H9 (cell line): Measurements from ENCODE around the gene CDYL2. TPM values are rescaled to one million over a fixed set of nuclear protein-coding genes. Genes with fewer than 3 reads are reported as not detected.

Experiments
- DNase-seq: peaks from one replicate; pipeline ENCODE4 v3.0.0-alpha.2; 2017
- H2AFZ ChIP-seq: one replicate; pipeline ENCODE4 v1.6.1; 2013; ENCODE audit warnings: mild to moderate bottlenecking, low read length, control low read depth, moderate library complexity
- H2AK5ac ChIP-seq: 2 replicates; pipeline ENCODE4 v1.6.1; 2013; ENCODE audit warnings: low read length, control low read depth, mixed read lengths; ENCODE audit not compliant: insufficient read length
- H2BK120ac ChIP-seq: one replicate; pipeline ENCODE4 v1.6.1; 2013; ENCODE audit warnings: low read depth, mild to moderate bottlenecking, low read length, control low read depth, inconsistent platforms; ENCODE audit not compliant: poor library complexity, severe bottlenecking
- H2BK12ac ChIP-seq: 2 replicates; pipeline ENCODE4 v1.6.1; 2013; ENCODE audit warnings: low read length, control low read depth, mixed read lengths, low read depth; ENCODE audit not compliant: insufficient read length
- H2BK15ac ChIP-seq: 2 replicates; pipeline ENCODE4 v1.6.1; 2013; ENCODE audit warnings: low read depth, low read length, control low read depth
- H2BK20ac ChIP-seq: one replicate; pipeline ENCODE4 v1.6.1; 2013; ENCODE audit warnings: low read depth, mild to moderate bottlenecking, low read length, control low read depth, inconsistent platforms; ENCODE audit not compliant: poor library complexity, severe bottlenecking
- H2BK5ac ChIP-seq: 2 replicates; pipeline ENCODE4 v1.6.1; 2013; ENCODE audit warnings: low read length, control low read depth, mixed read lengths; ENCODE audit not compliant: insufficient read length
- H3K14ac ChIP-seq: 2 replicates; pipeline ENCODE4 v1.6.1; 2013; ENCODE audit warnings: low read length, control low read depth; ENCODE audit not compliant: insufficient read depth
- H3K18ac ChIP-seq: 2 replicates; pipeline ENCODE4 v1.6.1; 2013; ENCODE audit warnings: low read depth, mild to moderate bottlenecking, mixed read lengths, low read length, control low read depth; ENCODE audit not compliant: insufficient read length
- H3K23ac ChIP-seq: 2 replicates; pipeline ENCODE4 v1.6.1; 2013; ENCODE audit warnings: low read length, control low read depth, mixed read lengths, low read depth; ENCODE audit not compliant: insufficient read length
- H3K23me2 ChIP-seq: 2 replicates; pipeline ENCODE4 v1.6.1; 2013; ENCODE audit warnings: low read depth, mild to moderate bottlenecking, mixed read lengths, low read length, control low read depth; ENCODE audit not compliant: insufficient read length, poor library complexity, severe bottlenecking
- H3K27ac ChIP-seq: 2 replicates; pipeline ENCODE4 v1.5.1; 2013; ENCODE audit warnings: low read length, control low read depth, mixed read lengths, low read depth; ENCODE audit not compliant: insufficient read length
- H3K27me3 ChIP-seq: 2 replicates; pipeline ENCODE4 v1.6.1; 2013; ENCODE audit warnings: low read length, control low read depth, inconsistent platforms; ENCODE audit not compliant: insufficient read depth
- H3K4ac ChIP-seq: 2 replicates; pipeline ENCODE4 v1.6.1; 2013; ENCODE audit warnings: low read depth, mild to moderate bottlenecking, control low read depth, inconsistent platforms, low read length, moderate library complexity
- H3K4me1 ChIP-seq: 2 replicates; pipeline ENCODE4 v1.6.1; 2013; ENCODE audit warnings: low read length, control low read depth, inconsistent platforms; ENCODE audit not compliant: insufficient read depth
- H3K4me2 ChIP-seq: 2 replicates; pipeline ENCODE4 v1.6.1; 2013; ENCODE audit warnings: low read length, control low read depth, mixed read lengths; ENCODE audit not compliant: insufficient read length, insufficient read depth
- H3K56ac ChIP-seq: 2 replicates; pipeline ENCODE4 v1.6.1; 2013; ENCODE audit warnings: low read depth, mild to moderate bottlenecking, mixed read lengths, low read length, control low read depth; ENCODE audit not compliant: insufficient read length
- H3K79me1 ChIP-seq: 2 replicates; pipeline ENCODE4 v1.6.1; 2013; ENCODE audit warnings: low read depth, mild to moderate bottlenecking, moderate library complexity, low read length, control low read depth, inconsistent platforms; ENCODE audit not compliant: insufficient read depth, poor library complexity, severe bottlenecking
- H3K79me2 ChIP-seq: 2 replicates; pipeline ENCODE4 v1.6.1; 2013; ENCODE audit warnings: low read length, control low read depth, inconsistent platforms; ENCODE audit not compliant: insufficient read depth
- H3K9ac ChIP-seq: 2 replicates; pipeline ENCODE4 v1.6.1; 2013; ENCODE audit warnings: low read length, control low read depth, mixed read lengths; ENCODE audit not compliant: insufficient read length; ENCODE audit errors: extremely low read depth
- H3K9me3 ChIP-seq: one replicate; pipeline ENCODE4 v1.6.1; 2013; ENCODE audit warnings: low read depth, low read length, inconsistent platforms; ENCODE audit not compliant: control insufficient read depth
- H3T11ph ChIP-seq: one replicate; pipeline ENCODE4 v1.6.1; 2013; ENCODE audit warnings: mild to moderate bottlenecking, low read length, control low read depth, inconsistent platforms
- H4K20me1 ChIP-seq: one replicate; pipeline ENCODE4 v1.6.1; 2013; ENCODE audit not compliant: control insufficient read depth, insufficient read length, insufficient read depth
- H4K5ac ChIP-seq: 2 replicates; pipeline ENCODE4 v1.6.1; 2013; ENCODE audit warnings: low read depth, mild to moderate bottlenecking, mixed read lengths, low read length, control low read depth; ENCODE audit not compliant: insufficient read length
- H4K8ac ChIP-seq: replicated peaks from 2 replicates; pipeline ENCODE4 v1.6.1; 2013; ENCODE audit warnings: low read length, control low read depth, mixed read lengths, low read depth; ENCODE audit not compliant: insufficient read length
- H4K91ac ChIP-seq: 2 replicates; pipeline ENCODE4 v1.6.1; 2013; ENCODE audit warnings: low read depth, mild to moderate bottlenecking, moderate library complexity, mixed read lengths, low read length, control low read depth; ENCODE audit not compliant: insufficient read length
- H3K27ac Mint-ChIP-seq, 3 experiments: 2 replicates in 2 of 3; 3 replicates in 1 of 3; pipeline ENCODE4 v1.8.0; 2020 to 2021; ENCODE audit warnings: mixed read lengths in 3 of 3, mild to moderate bottlenecking in 1 of 3, moderate library complexity in 1 of 3
- H3K27me3 Mint-ChIP-seq: 2 replicates; pipeline ENCODE4 v1.8.0; 2021; ENCODE audit warnings: low read depth, mild to moderate bottlenecking, moderate library complexity, mixed read lengths
- H3K36me3 Mint-ChIP-seq, 3 experiments: 2 replicates in 2 of 3; 3 replicates in 1 of 3; pipeline ENCODE4 v1.8.0; 2020 to 2021; ENCODE audit warnings: low read depth in 3 of 3, mixed read lengths in 3 of 3; ENCODE audit not compliant: insufficient read depth in 1 of 3
- H3K4me1 Mint-ChIP-seq, 2 experiments: 2 replicates each; pipeline ENCODE4 v1.8.0; 2020; ENCODE audit warnings: mixed read lengths in 2 of 2
- H3K4me3 Mint-ChIP-seq, 2 experiments: 2 replicates in 1 of 2; 3 replicates in 1 of 2; pipeline ENCODE4 v1.8.0; 2020 to 2021; ENCODE audit warnings: mild to moderate bottlenecking in 2 of 2, mixed read lengths in 2 of 2, moderate library complexity in 1 of 2
- H3K9me3 Mint-ChIP-seq, 2 experiments: 2 replicates in 1 of 2; 3 replicates in 1 of 2; pipeline ENCODE4 v1.8.0; 2020; ENCODE audit warnings: mild to moderate bottlenecking in 2 of 2, mixed read lengths in 2 of 2, moderate library complexity in 1 of 2
- CTCF ChIP-seq: fragments of 200-600 bp; sonication (generic); conservative IDR thresholded peaks from 3 replicates; pipeline ENCODE4 v1.8.0; 2021; ENCODE audit warnings: antibody characterized with exemption, mild to moderate bottlenecking
- WGBS: extraction: QIAGEN DNeasy Blood & Tissue Kit; methylation state at CpG from one replicate; pipeline ENCODE4 v1.1.7; 2013; ENCODE audit warnings: missing lambda C conversion rate, low lambda C conversion rate, mixed read lengths; ENCODE audit not compliant: insufficient read length; ENCODE audit errors: extremely low coverage; 5-methylcytosine and 5-hydroxymethylcytosine counted together
- total RNA-seq: library from RNA; stranded (reverse); gene quantifications from 2 replicates; pipeline ENCODE4 v1.2.1, GENCODE V29; 2021

Gene CDYL2
- total RNA-seq, 1 experiment from 2014 or later = 4.2 TPM

DNA sequence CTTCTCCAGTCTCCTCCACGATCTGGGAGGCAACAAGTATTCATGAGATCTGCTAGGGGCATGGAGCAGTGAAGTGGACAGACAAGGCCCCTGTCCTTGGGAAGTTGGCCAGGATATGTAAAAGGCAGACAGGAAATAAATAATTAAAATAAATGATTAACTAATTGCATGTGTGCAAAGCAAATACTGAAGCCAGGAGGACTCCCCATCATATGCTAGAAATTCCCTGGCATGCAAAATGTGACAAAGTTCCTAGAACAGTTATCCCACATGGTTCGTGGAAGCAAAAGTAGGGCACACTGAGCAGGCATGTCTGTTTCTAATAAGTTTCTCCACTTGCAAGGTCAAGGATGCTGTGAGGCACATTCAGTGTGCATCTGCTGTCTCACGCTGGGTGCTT, 86.8 kb downstream of the CDYL2 start:
- no CpG with 5 or more reads among the region's 3 CpGs for WGBS

More for the DNA sequence above, 86.8 kb downstream of the CDYL2 start:
- no peak overlapping the region for H2BK120ac ChIP-seq
- H3K79me1 ChIP-seq = no peaks in the 10 kb centered on the region
- H3K9ac ChIP-seq = no peak overlapping the region
- no peaks in the 10 kb centered on the region; the same call in 1 of the 2 replicates for H3K27me3 Mint-ChIP-seq
- H4K5ac ChIP-seq = no peak overlapping the region
- H3K4me1 ChIP-seq = no peaks in the 10 kb centered on the region
- H3K27ac Mint-ChIP-seq = no peak overlapping the region
- no peak for DNase-seq
- no peak overlapping the region for H3K56ac ChIP-seq
- H2BK15ac ChIP-seq = no peak overlapping the region
- no peak overlapping the region for H3K14ac ChIP-seq
- no peaks in the 10 kb centered on the region for H3K9me3 ChIP-seq
- H3K27me3 ChIP-seq = no peaks in the 10 kb centered on the region
- no peak overlapping the region for H3T11ph ChIP-seq
- no peaks in the 10 kb centered on the region for H3K79me2 ChIP-seq
- H3K4me1 Mint-ChIP-seq = peaks cover 4 to 7% of the 10 kb centered on the region in 2 experiments; a peak in 2 of 4 replicates
- TF ChIP-seq CTCF = no peak
- H3K4me2 ChIP-seq = no peak overlapping the region
- no peak overlapping the region for H2BK12ac ChIP-seq
- no peak overlapping the region for H3K23ac ChIP-seq
- H3K4me3 Mint-ChIP-seq = no peak overlapping the region
- no peak overlapping the region for H2AFZ ChIP-seq
- H2BK20ac ChIP-seq = no peak overlapping the region
- no peaks in the 10 kb centered on the region; a peak in 1 of 5 replicates for H3K9me3 Mint-ChIP-seq
- no peaks in the 10 kb centered on the region for H3K36me3 Mint-ChIP-seq
- no peak overlapping the region for H2BK5ac ChIP-seq
- no peak overlapping the region for H3K18ac ChIP-seq
- H3K27ac ChIP-seq = no peak overlapping the region
- no peak overlapping the region for H4K8ac ChIP-seq
- no peak overlapping the region for H3K4ac ChIP-seq
- no peak overlapping the region for H4K91ac ChIP-seq
- no peaks in the 10 kb centered on the region for H3K23me2 ChIP-seq
- no peaks in the 10 kb centered on the region for H4K20me1 ChIP-seq
- no peak overlapping the region for H2AK5ac ChIP-seq
